ENCODE measurements around the gene KRT79. TPM values are rescaled to one million over a fixed set of nuclear protein-coding genes. Genes with fewer than 3 reads are reported as not detected.

Gene KRT79
- total RNA-seq, 1 donor from 2014 or later = not detected

- DNase-seq (ENCODE audit: low spot score in 2 of 2) = no peak
- no peak overlapping the region for H3K4me3 ChIP-seq
These were observed 12.4 kb upstream of the KRT79 start for GRCh38 chr12:52846356-52846970.

GRCh38 chr12:52845946-52846345, 11.8 kb upstream of the KRT79 start:
- Histone ChIP-seq H3K9me3 (no peaks in the 10 kb centered on the region), H3K4me1 (no peaks in the 10 kb centered on the region), H3K4me3 (no peak overlapping the region), H3K27me3 (no peaks in the 10 kb centered on the region), H3K36me3 (no peaks in the 10 kb centered on the region), H3K27ac (no peak overlapping the region)
- TF ChIP-seq, protein P1, sequence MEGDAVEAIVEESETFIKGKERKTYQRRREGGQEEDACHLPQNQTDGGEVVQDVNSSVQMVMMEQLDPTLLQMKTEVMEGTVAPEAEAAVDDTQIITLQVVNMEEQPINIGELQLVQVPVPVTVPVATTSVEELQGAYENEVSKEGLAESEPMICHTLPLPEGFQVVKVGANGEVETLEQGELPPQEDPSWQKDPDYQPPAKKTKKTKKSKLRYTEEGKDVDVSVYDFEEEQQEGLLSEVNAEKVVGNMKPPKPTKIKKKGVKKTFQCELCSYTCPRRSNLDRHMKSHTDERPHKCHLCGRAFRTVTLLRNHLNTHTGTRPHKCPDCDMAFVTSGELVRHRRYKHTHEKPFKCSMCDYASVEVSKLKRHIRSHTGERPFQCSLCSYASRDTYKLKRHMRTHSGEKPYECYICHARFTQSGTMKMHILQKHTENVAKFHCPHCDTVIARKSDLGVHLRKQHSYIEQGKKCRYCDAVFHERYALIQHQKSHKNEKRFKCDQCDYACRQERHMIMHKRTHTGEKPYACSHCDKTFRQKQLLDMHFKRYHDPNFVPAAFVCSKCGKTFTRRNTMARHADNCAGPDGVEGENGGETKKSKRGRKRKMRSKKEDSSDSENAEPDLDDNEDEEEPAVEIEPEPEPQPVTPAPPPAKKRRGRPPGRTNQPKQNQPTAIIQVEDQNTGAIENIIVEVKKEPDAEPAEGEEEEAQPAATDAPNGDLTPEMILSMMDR (IDR thresholded peaks at IDR 0.05) = no peak
- intact Hi-C loops (cut with DNase I) = no loop called here
- no peak for DNase-seq (ENCODE audit: low spot score in 2 of 2)

More at GRCh38 chr12:52846356-52846970, 12.4 kb upstream of the KRT79 start:
- H3K4me1 ChIP-seq = no peaks in the 10 kb centered on the region
- H3K27ac ChIP-seq = no peak overlapping the region
- H3K36me3 ChIP-seq = no peaks in the 10 kb centered on the region
- no peaks in the 10 kb centered on the region for H3K27me3 ChIP-seq
- TF ChIP-seq, protein P1 (IDR thresholded peaks at IDR 0.05) = no peak
- H3K9me3 ChIP-seq = no peaks in the 10 kb centered on the region
- intact Hi-C loops (cut with DNase I) = no loop called here

DNA sequence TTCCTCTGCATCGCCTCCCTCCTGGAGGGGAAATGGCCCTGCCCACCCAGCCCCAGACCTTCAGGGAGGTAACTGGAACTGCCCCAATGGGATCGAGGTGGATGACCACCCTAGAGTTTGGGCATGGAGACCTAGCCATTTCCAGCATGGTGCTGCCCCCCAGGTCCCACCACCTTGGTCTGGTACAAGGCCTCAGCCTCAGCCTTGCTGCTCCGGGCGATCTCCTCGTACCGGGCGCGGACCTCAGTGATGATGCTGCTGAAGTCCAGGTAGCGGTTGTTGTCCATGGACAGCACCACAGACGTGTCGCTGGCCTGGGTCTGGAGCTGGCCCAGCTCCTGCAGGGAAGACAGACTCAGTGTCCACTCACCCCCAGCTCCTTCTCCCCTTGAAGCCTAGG, 10.3 kb upstream of the KRT79 start:
- Histone ChIP-seq H3K9me3 (no peaks in the 10 kb centered on the region), H3K4me1 (no peaks in the 10 kb centered on the region), H3K4me3 (no peak overlapping the region), H3K27me3 (no peaks in the 10 kb centered on the region), H3K36me3 (no peaks in the 10 kb centered on the region), H3K27ac (no peak overlapping the region)
- intact Hi-C loops (cut with DNase I) = no loop called here
- DNase-seq (ENCODE audit: low spot score in 2 of 2) = no peak
- TF ChIP-seq, protein P1 (IDR thresholded peaks at IDR 0.05) = no peak

DNA sequence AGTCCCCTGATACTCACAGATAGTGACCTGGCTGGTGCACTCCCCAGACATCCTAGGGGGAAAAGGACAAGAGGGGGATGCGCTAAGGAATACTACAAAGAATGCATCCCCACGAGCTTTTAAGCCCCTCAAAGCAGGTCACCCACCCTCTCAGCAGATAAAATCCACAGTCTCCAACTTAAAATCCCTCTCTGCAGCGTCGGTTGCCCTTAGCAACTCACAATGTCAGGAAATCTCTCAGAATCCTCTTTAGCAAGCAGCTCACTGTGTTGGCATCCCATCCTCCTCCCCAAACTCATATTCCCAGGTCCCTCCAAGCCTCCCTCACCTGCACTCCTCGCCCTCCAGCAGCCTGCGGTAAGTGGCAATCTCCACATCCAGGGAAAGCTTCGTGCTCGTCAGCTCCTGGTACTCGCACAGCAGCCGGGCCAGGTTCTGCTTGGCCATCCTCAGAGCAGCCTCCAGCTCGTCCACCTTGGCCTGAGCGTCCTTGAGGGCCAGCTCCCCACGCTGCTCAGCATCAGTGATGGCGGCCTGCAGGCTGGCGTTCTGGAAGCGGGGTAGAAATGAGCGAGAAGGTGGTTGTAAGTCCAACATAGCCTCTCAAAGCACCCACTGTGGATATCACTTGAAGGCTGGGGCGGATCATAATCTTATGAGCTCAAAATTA, 5.5 kb upstream of the KRT79 start:
- Histone ChIP-seq H3K27ac (no peak overlapping the region), H3K4me1 (no peaks in the 10 kb centered on the region), H3K4me3 (no peak overlapping the region), H3K36me3 (no peaks in the 10 kb centered on the region), H3K27me3 (no peaks in the 10 kb centered on the region), H3K9me3 (no peaks in the 10 kb centered on the region)
- TF ChIP-seq, protein P1 (IDR thresholded peaks at IDR 0.05) = no peak
- intact Hi-C loops (cut with DNase I) = no loop called here
- DNase-seq (ENCODE audit: low spot score in 2 of 2) = no peak

GRCh38 chr12:52838609-52839435, 4.7 kb upstream of the KRT79 start:
- TF ChIP-seq, protein P1 (IDR thresholded peaks at IDR 0.05) = no peak
- Histone ChIP-seq H3K9me3 (no peaks in the 10 kb centered on the region), H3K36me3 (no peaks in the 10 kb centered on the region), H3K4me1 (no peaks in the 10 kb centered on the region), H3K27ac (no peak overlapping the region), H3K4me3 (no peak overlapping the region), H3K27me3 (no peaks in the 10 kb centered on the region)
- intact Hi-C loops (cut with DNase I) = no loop called here
- no peak for DNase-seq (ENCODE audit: low spot score in 2 of 2)
